Activated CD4-positive, alpha-beta T cell treated with anti-CD3 and anti-CD28 coated beads, Interleukin-10, Interleukin-2, amounts not matched to agents 100 ng/mL and 50 ng/mL, durations not matched to agents 16 hours and 8 hours (primary cell): ENCODE data around the gene TMEM238.
"Not testable (repeated sequence)": the region's sequence is repeated elsewhere in the genome, so short reads cannot be mapped to it uniquely, and the experiment has no call there.

Experiments used
- DNase-seq: peaks from one replicate; pipeline ENCODE4 v3.0.0-alpha.2; 2020

TMEM238 gene

DNA sequence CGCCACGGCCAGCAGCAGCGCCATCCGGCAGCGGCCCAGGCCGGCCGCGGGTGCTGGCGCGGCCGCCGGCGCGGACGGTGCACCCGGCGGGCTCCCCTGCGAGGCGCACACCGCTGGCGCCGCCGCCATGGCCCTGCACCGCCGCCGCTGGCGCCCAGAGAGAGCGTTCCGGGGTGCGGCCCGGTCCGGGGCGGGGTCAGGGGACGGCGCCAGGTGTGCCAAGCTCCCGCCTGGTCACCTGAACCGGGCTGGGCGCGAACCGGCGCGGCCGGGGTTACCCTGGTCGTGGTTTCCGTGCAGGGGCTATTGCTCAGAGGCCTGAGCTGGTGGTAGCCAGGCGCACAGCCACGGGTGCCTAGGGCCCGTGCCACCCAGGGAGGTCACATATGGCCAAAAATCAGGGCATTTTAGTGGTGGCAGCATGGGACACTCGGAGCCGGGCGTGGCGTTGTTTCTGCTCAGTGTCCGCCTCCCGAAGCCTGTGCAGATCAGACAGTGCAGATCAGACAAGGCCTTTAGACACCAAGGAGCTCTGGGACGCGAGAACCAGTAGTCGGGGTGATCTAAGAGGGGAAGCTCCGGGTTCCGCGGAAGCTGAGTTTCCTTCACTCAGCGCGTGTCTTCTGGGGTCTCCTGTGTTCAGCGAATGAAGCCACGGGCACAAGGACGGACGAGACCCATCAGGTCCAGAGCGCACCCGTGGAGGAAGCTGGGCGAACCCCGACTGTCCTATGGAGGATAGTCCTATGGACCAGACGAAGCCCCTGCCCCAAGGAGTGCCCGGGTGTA, at the start of gene TMEM238:
Gene TMEM238, minus strand, starts transcription at position 162 of the 789 bp plus-strand sequence. Its CDS starts 33 bp downstream, at position 129.
- peak; percentile 62 for DNase-seq

DNA sequence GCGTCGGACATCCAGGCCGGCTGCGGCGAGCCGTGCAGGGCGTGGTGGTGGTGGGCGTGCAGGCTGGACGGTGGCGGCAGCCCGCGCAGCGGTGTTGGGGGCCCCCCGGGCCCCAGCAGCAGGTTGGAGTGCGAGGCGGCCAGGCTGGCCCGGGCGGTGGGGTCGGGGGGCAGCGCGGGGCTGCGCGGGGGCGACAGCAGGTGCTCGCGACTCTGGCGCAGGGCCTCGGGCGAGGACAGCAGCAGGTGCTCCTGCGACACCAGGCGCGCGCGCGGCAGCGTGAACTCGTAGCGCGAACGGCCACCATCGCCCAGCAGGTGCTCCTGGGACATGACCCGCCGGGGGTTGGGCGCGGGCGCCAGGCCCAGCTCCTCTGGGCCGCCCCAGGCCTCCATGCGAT, 49.2 kb upstream of the TMEM238 start:
- DNase-seq: no peak

- DNase-seq: no peak
Measured at GRCh38 chr19:55432241-55432959, 48.3 kb upstream of the TMEM238 start.

DNA sequence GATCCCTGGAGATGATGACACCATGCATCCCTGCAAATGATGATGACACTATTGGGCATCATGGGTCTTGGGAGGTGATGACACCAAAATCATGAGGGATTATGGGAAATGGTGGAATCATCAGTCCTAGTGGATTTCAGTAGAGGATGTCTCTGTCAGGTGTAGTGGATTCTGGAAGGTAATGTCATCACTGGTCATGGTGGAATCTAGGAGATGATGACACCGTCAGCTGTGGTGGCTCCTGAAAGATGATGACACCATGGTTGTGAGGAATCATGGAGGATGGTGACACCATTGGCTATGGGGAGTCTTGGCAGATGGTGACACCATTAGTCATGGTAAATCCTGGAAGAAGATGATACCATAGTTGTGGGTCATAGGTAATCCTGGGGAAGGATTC, 47.1 kb upstream of the TMEM238 start:
- DNase-seq: no peak

DNA sequence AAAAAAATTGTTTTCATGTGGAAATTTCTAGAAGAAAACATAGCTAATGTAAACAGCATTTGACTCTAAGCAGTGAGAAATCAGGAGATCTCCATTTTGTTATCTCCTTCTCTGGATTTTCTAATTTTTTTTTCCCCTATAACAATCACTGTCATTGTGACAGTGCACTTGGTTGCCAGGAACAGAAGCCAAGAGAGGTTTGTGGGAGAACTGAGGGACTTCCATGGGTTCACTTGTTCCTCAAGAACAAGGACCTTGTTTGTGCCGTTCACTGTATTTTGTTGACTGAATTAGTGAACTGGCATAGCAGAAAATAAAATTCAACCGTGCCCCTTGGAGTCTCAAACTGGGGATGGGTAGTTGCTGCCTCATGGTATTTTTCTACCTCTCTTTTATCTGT, 42.0 kb upstream of the TMEM238 start:
- no peak for DNase-seq

DNA sequence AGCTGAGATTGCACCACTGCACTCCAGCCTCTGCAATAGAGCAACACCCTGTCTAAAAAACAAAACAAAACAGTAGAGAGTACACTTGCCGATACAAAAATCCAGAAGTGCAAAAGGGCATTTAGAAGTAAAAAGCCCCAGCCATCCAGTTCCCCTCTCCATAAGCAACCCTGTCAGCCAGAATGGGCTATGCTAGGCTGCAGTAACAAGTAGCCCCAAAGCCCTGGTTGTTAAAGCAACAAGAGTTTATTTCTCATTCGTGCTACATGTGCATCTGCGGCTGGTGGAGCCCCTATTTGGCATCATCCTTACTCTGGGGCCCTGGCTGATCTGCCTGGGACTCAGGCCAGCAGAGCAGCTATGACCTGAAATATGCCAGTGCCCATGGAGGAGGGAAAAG, 40.4 kb upstream of the TMEM238 start:
- DNase-seq: no peak

DNA sequence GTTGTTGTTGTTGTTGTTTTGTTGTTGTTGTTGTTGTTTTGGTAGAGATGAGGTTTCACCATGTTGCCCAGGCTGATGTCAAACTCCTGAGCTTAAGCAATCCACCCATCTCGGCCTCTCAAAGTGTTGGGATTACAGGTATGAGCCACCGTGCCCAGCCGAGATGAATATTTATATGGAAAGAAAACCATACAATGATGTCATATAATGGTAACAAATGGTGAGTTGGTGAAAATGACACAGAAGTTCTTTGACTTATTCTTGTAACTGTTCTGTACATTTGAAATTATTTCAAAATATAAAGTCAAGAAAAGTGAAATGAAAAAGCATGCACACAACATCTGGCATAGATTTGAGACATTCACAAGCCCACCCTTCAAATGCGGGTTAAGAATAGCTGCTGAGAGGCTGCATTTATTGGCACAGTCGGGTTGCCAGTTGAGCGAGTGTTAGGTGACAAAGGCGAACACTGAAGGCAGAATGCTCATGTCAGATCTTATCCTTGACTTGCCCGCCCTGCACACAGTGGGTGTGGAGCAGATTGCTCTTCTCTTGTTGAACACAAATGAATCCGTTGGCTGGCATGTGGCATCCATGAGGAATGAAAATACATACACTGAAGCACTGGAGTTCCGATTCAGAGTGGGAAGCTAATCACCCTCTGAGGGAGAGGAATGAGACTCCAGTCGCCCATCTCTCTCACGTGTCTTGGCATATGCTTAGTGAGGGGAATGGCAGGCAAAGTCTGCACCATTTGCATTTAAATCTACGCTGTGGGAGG, 39.3 kb upstream of the TMEM238 start:
- no peak for DNase-seq

DNA sequence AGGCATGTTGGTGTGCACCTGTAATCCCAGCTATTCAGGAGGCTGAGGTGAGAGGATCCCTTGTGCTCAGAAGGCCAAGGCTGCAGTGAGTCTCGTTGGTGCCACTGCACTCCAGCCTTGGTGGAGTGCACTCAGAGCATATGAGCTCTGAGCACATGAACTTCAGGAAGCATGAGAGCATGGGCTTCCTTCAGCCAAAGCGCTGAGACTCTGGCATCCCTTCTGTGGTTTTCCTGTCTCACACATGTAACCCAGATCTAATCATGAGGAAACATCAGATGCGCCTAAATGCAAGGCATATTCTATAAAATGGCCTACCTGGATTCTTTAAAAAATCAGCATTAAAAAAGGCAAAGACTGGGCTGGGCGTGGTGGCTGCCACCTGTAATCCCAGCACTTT, 37.2 kb upstream of the TMEM238 start:
- not testable (repeated sequence) for DNase-seq

GRCh38 chr19:55419624-55420236, 35.6 kb upstream of the TMEM238 start:
- DNase-seq: no peak

- no peak for DNase-seq
Measured at GRCh38 chr19:55419103-55419502, 35.0 kb upstream of the TMEM238 start.

DNA sequence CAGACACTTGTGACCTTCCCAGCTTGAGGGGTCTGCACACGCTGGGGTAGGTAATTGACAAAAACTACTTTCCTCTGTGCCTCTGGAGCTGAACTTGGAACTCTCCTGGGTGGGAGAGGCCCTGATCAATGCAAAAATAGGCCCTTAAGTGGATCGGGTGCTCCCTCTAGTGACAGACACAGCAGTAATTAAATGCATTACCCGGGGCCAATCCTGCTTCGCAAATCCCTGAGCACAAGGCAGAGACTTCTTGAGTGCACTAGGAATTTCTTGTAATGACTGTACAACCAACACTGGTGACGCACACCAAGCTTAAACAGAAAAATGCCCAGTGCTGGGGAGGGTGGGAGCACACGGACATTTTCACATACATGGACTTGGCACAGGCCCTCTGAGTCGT, 34.1 kb upstream of the TMEM238 start:
- peak; percentile 64 for DNase-seq

GRCh38 chr19:55410168-55410567, 26.1 kb upstream of the TMEM238 start:
- DNase-seq: no peak

DNA sequence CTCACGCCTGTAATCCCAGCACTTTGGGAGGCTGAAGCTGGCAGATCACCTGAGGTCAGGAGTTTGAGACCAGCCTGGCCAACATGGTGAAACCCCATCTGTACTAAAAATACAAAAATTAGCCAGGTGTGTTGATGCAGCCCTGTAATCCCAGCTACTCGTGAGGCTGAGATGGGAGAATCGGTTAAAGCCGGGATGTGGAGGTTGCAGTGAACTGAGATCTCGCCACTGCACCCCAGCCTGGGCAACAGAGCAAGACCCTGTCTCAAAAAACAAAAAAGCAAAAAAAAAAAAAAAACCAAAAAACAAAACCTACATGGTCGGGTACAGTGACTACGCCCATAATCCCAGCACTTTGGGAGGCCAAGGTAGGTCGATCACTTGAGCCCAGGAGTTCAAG, 25.1 kb upstream of the TMEM238 start:
- not testable (repeated sequence) for DNase-seq

- no peak for DNase-seq
Measured at GRCh38 chr19:55408533-55408872, 24.4 kb upstream of the TMEM238 start.

GRCh38 chr19:55407800-55408532, 23.9 kb upstream of the TMEM238 start:
- peak; percentile 99 for DNase-seq

GRCh38 chr19:55407550-55407799, 23.4 kb upstream of the TMEM238 start, which contains the start of gene UBE2S:
TSS of gene UBE2S (minus strand) at chr19:55407788. CDS start at chr19:55407589, 199 bp downstream.
- not testable (repeated sequence) for DNase-seq

GRCh38 chr19:55406826-55407549, 22.9 kb upstream of the TMEM238 start:
- DNase-seq: peak; percentile 26

- no peak for DNase-seq
Measured at GRCh38 chr19:55406091-55406825, 22.2 kb upstream of the TMEM238 start.

DNA sequence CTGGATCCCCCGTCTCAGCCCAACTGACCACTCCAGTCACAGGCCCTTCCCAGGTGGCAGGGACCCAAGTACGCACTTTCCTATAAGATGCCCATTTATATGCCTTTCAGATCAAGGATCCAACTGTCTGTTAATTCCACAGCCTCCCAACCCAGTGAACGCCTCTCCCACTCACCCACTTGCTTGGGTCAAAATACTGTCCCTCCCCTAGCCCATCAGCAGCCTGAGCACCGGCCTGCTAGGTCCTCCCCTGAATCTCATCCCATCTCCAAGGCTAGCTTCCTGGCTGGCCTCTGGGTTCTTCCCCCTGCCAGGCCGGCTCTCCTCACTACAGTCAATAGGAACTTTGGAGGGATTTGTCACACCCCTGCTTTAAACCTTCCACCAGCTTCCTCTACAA, 21.5 kb upstream of the TMEM238 start:
- no peak for DNase-seq

GRCh38 chr19:55402509-55402908, 18.4 kb upstream of the TMEM238 start:
- DNase-seq: no peak

GRCh38 chr19:55401390-55401789, 17.3 kb upstream of the TMEM238 start:
- not testable (repeated sequence) for DNase-seq
